ENCODE data around the gene PIGN.

Gene PIGN

DNA sequence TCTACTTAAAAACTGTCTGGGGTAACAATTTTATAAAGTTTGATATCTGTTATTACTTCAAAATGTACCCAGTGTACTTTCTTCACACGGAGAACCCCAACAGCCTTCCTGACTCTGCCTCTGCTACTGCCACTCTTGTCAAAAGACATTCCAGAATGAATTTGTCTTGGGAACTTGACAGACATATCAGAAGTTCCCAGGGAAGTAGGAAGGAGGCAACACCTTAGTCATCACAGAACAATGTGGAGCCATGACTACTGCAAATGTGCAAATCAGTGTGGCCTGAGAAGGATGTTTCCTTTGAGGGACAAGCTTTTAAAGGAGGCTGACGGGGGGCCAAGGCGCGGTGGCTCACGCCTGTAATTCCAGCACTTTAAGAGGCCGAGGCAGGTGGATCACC is 160.3 kb downstream of the PIGN start:
- in situ Hi-C loops (cut with MboI; ENCODE audit: low sequenced_read_pairs): no loop called here

DNA sequence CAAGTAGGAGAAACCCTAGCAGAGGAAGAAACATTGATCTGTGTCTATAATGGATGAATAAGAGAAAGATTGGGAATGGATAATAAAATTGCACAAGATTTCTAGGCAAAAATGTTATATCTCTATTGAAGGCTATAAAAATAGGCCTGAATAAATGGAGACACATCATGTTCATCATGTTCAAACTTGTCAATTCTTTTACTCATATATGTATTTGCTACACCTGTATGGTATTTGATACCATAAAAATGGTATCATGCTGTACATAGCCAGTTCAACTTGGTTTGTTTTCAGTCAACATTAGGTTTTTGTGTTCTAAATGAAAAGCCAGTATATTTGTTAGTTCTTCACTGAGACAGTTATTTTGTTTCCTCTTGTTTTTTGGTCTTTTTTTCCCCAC is 161.9 kb downstream of the PIGN start:
- in situ Hi-C loops (cut with MboI; ENCODE audit: low sequenced_read_pairs): no loop called here

DNA sequence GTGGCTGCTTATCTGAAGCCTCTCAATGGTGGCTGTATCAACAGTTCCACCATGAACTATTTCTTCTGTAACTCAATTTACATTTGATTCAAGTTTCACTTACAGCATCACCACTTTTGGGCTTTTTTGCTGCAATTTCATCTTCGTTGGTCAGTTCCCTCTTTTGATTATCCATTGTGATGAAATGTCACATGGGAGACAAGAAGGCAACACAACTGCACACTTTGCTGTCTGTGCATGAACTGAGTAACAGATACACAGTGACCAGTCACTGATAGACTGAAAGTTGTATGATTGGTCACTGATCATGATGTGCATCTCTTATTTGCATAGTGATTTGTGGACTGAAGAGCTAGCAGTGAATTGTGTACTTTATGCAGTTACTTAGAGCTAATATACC is 163.3 kb downstream of the PIGN start:
- in situ Hi-C loops (cut with MboI; ENCODE audit: low sequenced_read_pairs): no loop called here

DNA sequence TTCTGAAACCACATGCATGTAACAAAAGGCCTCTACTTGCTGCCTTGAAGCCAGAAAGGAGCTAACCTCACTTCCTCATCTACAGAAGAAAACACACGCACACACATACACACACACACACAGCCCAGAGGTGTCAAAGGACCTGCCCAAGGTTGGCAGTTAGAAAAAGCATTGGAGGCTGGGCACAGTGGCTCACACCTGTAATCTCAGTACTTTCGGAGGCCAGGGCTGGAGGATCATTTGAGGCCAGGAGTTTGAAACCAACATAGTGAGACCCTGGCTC is 168.2 kb downstream of the PIGN start:
- in situ Hi-C loops (cut with MboI; ENCODE audit: low sequenced_read_pairs): no loop called here

DNA sequence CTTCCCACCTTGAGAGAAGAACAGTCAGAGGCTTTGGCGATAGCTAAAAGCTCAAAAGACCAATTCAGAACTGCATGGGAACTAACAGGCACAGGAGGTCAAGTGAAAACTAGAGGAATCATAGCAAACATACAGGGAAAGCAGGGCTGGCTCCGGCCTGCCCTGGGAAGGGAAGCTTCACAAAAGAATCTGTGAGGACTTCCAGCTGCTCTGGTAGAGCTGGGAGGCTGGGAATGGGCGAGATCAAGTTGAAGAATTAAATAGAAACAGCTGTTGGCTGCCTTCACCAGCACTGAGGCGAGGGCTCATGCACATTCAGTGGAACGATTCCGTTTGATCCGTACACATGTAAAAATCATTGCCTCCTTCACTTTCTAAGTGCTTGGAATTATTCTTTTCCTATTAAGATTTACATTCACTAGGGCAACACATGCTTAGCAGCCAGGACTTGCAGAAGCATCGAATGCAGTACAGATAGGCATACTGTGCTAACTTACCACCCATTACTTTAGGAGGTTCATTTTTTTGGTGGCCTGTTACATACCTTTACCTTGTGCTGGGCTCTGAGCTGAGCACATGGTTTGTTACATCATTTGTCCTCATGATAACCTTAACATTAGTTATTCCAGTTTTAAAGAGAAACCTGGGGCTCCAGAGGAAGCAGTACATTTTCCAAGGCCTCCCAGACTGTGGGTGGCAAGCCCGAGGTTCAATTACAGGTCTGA is 168.7 kb downstream of the PIGN start:
- in situ Hi-C loops (cut with MboI; ENCODE audit: low sequenced_read_pairs): no loop called here

DNA sequence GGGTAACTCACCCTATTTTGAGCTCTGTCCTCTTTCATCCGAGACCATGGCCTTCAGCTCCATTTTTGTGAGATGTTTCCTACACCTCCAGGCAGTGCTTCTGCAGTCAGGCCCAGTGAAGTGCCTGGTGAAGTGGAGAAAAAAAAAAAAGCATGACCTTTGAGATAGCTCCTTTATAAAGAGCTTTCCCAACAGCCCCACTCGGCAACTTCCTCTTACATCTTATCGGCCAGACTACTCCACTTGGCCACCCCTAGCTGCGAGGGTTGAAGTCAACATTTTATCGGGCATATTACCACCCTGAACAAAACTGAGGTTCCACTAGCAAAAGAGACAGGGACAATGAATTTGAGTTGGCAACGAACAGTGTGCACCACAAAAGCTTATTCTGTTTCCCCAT is 169.2 kb downstream of the PIGN start:
- in situ Hi-C loops (cut with MboI; ENCODE audit: low sequenced_read_pairs): no loop called here

DNA sequence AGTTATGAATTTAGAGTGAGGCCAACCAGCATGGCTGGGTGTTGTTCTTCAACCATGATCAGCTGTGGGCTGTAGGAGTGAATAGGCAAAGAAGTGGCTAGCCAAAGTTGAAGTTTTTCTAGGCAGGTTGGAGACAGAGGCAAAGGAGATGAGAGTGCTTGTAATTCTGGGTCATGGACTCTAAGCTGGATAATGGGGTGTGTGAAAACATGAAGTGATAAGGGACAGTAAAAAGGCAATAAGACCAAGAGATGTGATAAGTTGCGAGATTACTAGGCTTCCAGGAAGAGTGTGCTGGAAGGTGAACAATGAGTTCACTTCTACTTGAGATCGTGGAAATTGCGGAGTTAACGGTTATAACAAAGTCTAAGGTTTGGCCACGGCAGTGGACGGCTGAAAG is 175.4 kb downstream of the PIGN start:
- in situ Hi-C loops (cut with MboI; ENCODE audit: low sequenced_read_pairs): no loop called here

DNA sequence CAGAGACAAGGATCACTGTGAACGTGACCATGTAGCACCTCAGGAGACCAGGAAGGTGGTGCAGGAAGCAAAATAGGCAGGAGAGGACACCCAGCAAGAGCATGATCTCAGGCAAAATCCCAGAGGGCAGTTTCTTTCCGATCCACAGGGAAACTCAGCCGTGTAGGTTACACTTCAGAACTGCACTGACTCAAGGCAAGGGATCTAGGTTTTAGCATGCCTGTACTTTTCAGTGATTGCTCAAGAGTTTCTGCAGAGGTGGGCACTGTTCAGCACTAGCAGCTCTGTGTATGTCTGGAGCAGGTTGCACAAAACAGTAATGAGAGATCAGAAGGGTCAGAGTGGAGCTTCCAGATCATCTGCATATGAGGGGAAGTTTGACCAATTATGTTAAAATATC is 177.3 kb downstream of the PIGN start:
- in situ Hi-C loops (cut with MboI; ENCODE audit: low sequenced_read_pairs): no loop called here

DNA sequence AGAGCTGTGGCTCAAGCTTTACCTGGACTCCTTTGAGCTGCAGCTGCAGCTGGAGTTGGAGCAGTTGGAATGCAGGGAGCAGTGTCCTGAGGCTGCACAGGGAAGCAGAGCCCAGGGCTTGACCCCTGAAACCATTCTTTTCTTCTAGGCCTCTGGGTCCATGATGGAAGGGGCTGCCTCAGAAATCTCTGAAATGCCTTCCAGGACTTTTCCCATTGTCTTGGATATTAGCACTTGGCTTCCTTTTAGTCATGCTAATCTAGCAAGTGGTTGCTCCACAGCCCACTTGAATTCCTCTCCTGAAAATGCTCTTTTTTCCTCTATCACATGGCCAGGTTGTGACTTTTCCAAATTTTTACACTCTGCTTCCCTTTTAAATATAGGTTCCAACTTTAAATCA is 185.5 kb downstream of the PIGN start:
- in situ Hi-C loops (cut with MboI; ENCODE audit: low sequenced_read_pairs): no loop called here

DNA sequence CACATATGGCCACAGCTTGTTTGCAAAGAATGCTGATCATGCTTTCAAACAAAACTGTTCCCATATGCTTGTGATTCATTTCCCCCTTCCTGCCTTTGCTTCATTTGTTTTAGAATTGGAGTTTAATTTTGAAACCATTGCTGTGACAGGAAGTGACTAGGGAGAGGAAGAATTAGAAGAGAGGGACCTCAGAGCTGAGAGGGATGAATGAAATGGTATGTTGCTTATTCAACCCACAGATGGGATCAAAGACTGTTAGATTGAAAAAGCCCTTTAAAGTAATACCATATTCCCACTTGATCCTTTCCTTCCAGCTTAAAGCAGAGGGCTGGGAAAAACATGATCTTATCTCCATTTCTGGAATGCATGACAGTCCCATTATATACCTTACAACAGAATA is 187.9 kb downstream of the PIGN start:
- in situ Hi-C loops (cut with MboI; ENCODE audit: low sequenced_read_pairs): no loop called here

DNA sequence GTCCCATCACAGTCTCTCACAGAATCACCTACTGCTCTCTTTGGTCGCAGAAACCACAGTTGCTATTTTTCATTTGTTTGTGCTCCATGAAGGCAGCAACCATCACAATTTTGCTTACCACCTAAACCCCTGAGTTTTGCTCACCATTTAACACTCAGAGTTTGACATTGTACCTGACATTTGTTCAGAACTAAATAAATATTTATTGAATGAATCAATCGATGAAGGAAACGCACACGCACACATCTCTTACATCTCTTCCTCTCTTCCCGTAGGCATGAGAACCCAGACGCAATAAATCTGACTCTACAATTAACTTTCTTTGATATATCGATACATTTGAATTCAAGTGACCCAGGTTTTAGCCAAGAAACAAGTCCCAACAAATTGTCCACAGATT is 188.5 kb downstream of the PIGN start:
- in situ Hi-C loops (cut with MboI; ENCODE audit: low sequenced_read_pairs): no loop called here

DNA sequence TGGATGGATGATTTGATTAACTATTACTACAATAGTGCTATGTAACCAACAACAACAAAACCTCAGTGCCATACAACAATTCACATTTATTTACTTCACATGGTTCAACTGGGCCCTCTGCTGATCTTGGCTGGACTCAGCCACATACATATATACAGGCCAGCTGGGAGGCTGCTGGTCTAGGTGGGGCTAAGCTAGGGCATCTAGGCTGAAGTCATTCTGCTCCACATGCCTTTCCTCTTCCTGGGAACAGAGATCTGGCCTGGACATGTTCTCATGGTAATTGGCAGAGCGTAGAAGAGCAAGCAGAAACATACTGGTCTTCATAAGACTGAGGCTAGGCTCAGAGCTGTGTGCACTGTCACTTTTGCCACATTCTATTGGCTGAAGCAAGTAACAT is 191.2 kb downstream of the PIGN start:
- in situ Hi-C loops (cut with MboI; ENCODE audit: low sequenced_read_pairs): no loop called here

DNA sequence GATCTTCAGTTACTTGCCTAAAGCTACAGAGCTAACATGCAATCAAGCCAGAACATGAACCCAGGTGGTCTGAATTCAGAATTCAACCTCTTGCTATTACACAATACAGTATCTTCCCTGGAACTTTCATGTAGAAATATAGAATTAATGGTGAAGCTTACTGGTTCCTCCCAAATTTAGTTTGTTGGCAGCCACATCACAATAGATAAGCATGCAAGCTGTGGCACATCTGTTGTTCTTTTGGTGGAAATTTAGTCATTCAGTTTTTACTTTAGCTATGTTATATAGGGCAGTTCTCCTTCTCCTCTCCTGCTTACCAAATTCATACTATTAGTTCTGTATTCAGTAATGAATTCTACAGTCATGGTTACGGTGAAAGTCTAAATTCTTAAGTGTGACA is 193.0 kb downstream of the PIGN start:
- in situ Hi-C loops (cut with MboI; ENCODE audit: low sequenced_read_pairs): no loop called here

DNA sequence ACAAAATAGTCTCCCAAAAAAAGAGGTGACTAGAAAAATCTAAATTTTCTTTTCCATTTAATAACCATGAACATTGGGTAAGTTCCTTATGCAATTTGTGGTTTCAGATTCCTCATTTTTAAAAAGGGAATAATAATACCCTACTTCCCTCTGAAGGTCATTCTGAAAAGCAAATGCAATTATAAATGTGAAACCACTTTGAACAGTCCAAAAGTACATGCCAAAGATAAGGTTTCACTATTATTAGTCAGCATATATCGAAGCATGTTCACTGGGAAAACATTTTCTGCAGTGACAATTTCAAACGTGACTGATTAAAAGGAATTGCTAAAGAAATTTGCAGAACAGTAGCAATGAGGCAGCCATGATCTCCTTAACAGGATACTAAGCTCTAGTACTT is 193.9 kb downstream of the PIGN start:
- in situ Hi-C loops (cut with MboI; ENCODE audit: low sequenced_read_pairs): no loop called here

DNA sequence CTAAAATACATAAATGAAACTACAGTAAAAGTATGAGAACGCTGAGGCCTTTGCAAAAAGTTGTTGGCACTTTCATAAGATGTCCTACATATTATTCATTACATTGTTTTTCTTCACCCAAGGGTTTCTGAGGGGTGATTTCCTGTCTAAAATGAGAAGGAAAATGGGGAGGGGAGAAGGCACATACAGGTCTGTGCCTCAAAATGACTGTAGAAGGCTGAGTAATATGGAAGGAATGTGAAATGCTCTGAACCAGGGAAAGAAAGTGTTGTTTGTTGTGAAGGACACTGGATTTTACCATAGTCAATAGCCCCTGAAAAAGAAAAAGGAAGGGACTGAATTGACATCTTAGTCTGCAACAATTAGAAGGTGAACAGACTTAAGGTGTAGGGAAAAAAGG is 194.6 kb downstream of the PIGN start:
- in situ Hi-C loops (cut with MboI; ENCODE audit: low sequenced_read_pairs): no loop called here

DNA sequence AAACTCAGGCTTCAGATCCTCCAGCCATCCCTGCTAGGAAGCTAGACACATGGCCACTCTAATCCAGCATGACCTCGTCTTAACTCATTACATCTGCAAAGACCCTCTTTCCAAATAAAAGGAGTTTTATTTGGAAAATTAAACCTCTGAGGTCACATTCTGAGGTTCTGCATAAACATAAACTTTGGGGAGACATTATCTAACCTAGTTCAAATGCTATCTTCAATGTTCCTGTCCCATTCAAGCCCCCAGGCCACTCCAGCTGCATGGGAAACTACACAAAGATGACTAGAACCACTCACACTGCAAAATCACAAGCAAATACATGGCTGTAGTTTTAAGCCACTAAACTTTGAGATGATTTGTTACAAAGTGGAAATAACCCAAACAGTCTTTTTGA is 195.0 kb downstream of the PIGN start:
- in situ Hi-C loops (cut with MboI; ENCODE audit: low sequenced_read_pairs): no loop called here

DNA sequence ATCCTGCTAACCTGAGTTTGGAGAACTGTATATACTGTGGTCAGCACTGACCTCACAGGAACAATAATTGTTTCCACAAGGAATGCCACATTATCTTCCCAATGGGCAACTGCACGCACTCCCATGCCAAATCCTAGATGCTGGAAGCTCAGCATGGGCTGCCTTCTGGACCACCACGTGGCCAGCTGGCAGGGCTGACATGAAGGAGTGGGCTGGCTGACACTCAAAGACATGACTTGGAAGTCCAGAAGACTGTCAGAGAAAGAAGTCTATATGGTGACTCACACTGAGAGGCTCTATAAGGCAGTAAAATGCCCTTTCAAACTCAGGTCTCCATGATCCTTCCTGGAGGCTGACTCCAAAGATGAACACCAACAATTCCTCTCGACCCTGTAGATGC is 195.7 kb downstream of the PIGN start:
- in situ Hi-C loops (cut with MboI; ENCODE audit: low sequenced_read_pairs): no loop called here

All from HL-60/S4 treated with phorbol 12-myristate 13-acetate at 8.2 ng/mL for 4 days and 3 days (cell line).